Measurements from ENCODE around the gene SYPL1. TPM values are rescaled to one million over a fixed set of nuclear protein-coding genes. Genes with fewer than 3 reads are reported as not detected.

Gene SYPL1
- total and polyA plus RNA-seq, 5 donors from 2014 or later, result 37.8 to 80.7 (median 62.3) TPM

GRCh38 chr7:106045586-106045985 is 66.5 kb downstream of the SYPL1 start:
- no peak for DNase-seq
- Mint-ChIP-seq H3K9me3 (peaks cover 0 to 2% (median 0%) of the 10 kb centered on the region in 7 donors), H3K27ac (no peak overlapping the region), H3K4me3 (no peak overlapping the region), H3K4me1 (peaks cover 0 to 24% (median 6%) of the 10 kb centered on the region in 4 donors), H3K36me3 (no peaks in the 10 kb centered on the region), H3K27me3 (peaks cover 35% of the 10 kb centered on the region)
- Histone ChIP-seq H3K4me1 (ENCODE audit: control insufficient read depth, insufficient read depth, low read length, poor library complexity, severe bottlenecking) (peaks cover 18% of the 10 kb centered on the region), H3K27ac (ENCODE audit: insufficient read depth, low read length, poor library complexity, severe bottlenecking) (no peak overlapping the region), H3K27me3 (ENCODE audit: control insufficient read depth, insufficient read depth, low read length) (peaks cover 3% of the 10 kb centered on the region), H3K9me3 (ENCODE audit: control insufficient read depth in 2 of 2, low read length in 2 of 2) (no peaks in the 10 kb centered on the region), H3K36me3 (ENCODE audit: control insufficient read depth, insufficient read depth, low read length) (no peaks in the 10 kb centered on the region), H3K4me3 (ENCODE audit: low read depth, low read length) (no peak overlapping the region)
- no peak for ATAC-seq (ENCODE audit: low read depth in 2 of 2)

- Histone ChIP-seq H3K27me3 (ENCODE audit: control insufficient read depth, insufficient read depth, low read length) (peaks cover 3% of the 10 kb centered on the region), H3K27ac (ENCODE audit: insufficient read depth, low read length, poor library complexity, severe bottlenecking) (no peak overlapping the region), H3K4me3 (ENCODE audit: low read depth, low read length) (no peak overlapping the region), H3K36me3 (ENCODE audit: control insufficient read depth, insufficient read depth, low read length) (no peaks in the 10 kb centered on the region), H3K9me3 (ENCODE audit: control insufficient read depth in 2 of 2, low read length in 2 of 2) (no peaks in the 10 kb centered on the region), H3K4me1 (ENCODE audit: control insufficient read depth, insufficient read depth, low read length, poor library complexity, severe bottlenecking) (peaks cover 18% of the 10 kb centered on the region)
- Mint-ChIP-seq H3K4me1 (peaks cover 0 to 27% (median 6%) of the 10 kb centered on the region in 4 donors), H3K36me3 (no peaks in the 10 kb centered on the region), H3K27me3 (peaks cover 31% of the 10 kb centered on the region), H3K4me3 (no peak overlapping the region), H3K9me3 (peaks cover 0 to 2% (median 0%) of the 10 kb centered on the region in 7 donors), H3K27ac (no peak overlapping the region)
- DNase-seq (no peak), ATAC-seq (ENCODE audit: low read depth in 2 of 2) (no peak)
These were observed 67.0 kb downstream of the SYPL1 start for GRCh38 chr7:106045139-106045538.

- no peak for ATAC-seq (ENCODE audit: low read depth in 2 of 2)
- Histone ChIP-seq H3K36me3 (ENCODE audit: control insufficient read depth, insufficient read depth, low read length) (no peaks in the 10 kb centered on the region), H3K4me3 (ENCODE audit: low read depth, low read length) (no peak overlapping the region), H3K27me3 (ENCODE audit: control insufficient read depth, insufficient read depth, low read length) (peaks cover 3% of the 10 kb centered on the region), H3K4me1 (ENCODE audit: control insufficient read depth, insufficient read depth, low read length, poor library complexity, severe bottlenecking) (peaks cover 18% of the 10 kb centered on the region), H3K27ac (ENCODE audit: insufficient read depth, low read length, poor library complexity, severe bottlenecking) (no peak overlapping the region), H3K9me3 (ENCODE audit: control insufficient read depth in 2 of 2, low read length in 2 of 2) (no peaks in the 10 kb centered on the region)
- H3K4me1 Mint-ChIP-seq, result peaks cover 0 to 34% (median 7%) of the 10 kb centered on the region in 4 donors
- DNase-seq, result no peak
- H3K9me3 Mint-ChIP-seq, result peaks cover 0 to 2% (median 0%) of the 10 kb centered on the region in 7 donors
- peak overlapping the region in 1 of 4 donors; percentile 72 for H3K4me3 Mint-ChIP-seq
- H3K27me3 Mint-ChIP-seq, result peaks cover 27% of the 10 kb centered on the region
- peak overlapping the region in 2 of 3 donors; percentile 65 for H3K27ac Mint-ChIP-seq
- no peaks in the 10 kb centered on the region for H3K36me3 Mint-ChIP-seq
These were observed 69.9 kb downstream of the SYPL1 start for GRCh38 chr7:106042196-106042611.

GRCh38 chr7:106041140-106041717 is 70.9 kb downstream of the SYPL1 start:
- H3K4me3 ChIP-seq (ENCODE audit: low read depth, low read length), result no peak overlapping the region
- ATAC-seq (ENCODE audit: low read depth in 2 of 2) (peak in 1 of 2 donors; percentile 22), DNase-seq (peak in 2 of 3 donors; percentile 21 to 42)
- Mint-ChIP-seq H3K4me1 (peaks cover 0 to 34% (median 7%) of the 10 kb centered on the region in 4 donors), H3K9me3 (peaks cover 0 to 2% (median 0%) of the 10 kb centered on the region in 7 donors), H3K27me3 (peaks cover 25% of the 10 kb centered on the region), H3K36me3 (no peaks in the 10 kb centered on the region), H3K4me3 (peak overlapping the region in 1 of 4 donors; percentile 62), H3K27ac (peak overlapping the region in 2 of 3 donors; percentile 18 to 65)
- no peaks in the 10 kb centered on the region for H3K9me3 ChIP-seq (ENCODE audit: control insufficient read depth in 2 of 2, low read length in 2 of 2)
- peaks cover 3% of the 10 kb centered on the region for H3K27me3 ChIP-seq (ENCODE audit: control insufficient read depth, insufficient read depth, low read length)
- no peak overlapping the region for H3K27ac ChIP-seq (ENCODE audit: insufficient read depth, low read length, poor library complexity, severe bottlenecking)
- peaks cover 18% of the 10 kb centered on the region for H3K4me1 ChIP-seq (ENCODE audit: control insufficient read depth, insufficient read depth, low read length, poor library complexity, severe bottlenecking)
- H3K36me3 ChIP-seq (ENCODE audit: control insufficient read depth, insufficient read depth, low read length), result no peaks in the 10 kb centered on the region

Other genes with a start within 250 kb of the SYPL1 start
- gene ATXN7L1, start 235.7 kb downstream of the SYPL1 start, total RNA-seq, result 78.9 TPM
- 10 to 100 TPM; 25.8 to 28.1 (median 26.5) TPM for gene ATXN7L1, start 235.7 kb downstream of the SYPL1 start, polyA plus RNA-seq
- 38.2 TPM for gene CDHR3, start 149.0 kb downstream of the SYPL1 start, total RNA-seq
- gene CDHR3, start 149.0 kb downstream of the SYPL1 start, polyA plus RNA-seq, result 10 to 100 TPM in 1 of 4 donors, 1 to 10 TPM in 3; 5.6 to 13.0 (median 7.2) TPM
- gene NAMPT, start 172.7 kb upstream of the SYPL1 start, total RNA-seq, result 453 TPM
- 10 to 100 TPM; 23.4 to 31.2 (median 24.7) TPM for gene NAMPT, start 172.7 kb upstream of the SYPL1 start, polyA plus RNA-seq